Epithelial cell of esophagus (primary cell): Measurements from ENCODE around the gene KIF21B.

Experiments
- DNase-seq: peaks from one replicate; pipeline ENCODE4 v3.0.0; 2010; ENCODE audit warnings: low read depth
- H3K4me3 ChIP-seq: 2 replicates; pipeline ENCODE4 v1.5.1; 2011; ENCODE audit warnings: mild to moderate bottlenecking, low read length, control low read depth
- CTCF ChIP-seq: IDR thresholded peaks from 2 replicates; pipeline ENCODE4 v1.5.1; 2011; ENCODE audit warnings: low read depth, mild to moderate bottlenecking, low read length, control low read depth, inconsistent platforms; ENCODE audit not compliant: insufficient read depth; ENCODE audit errors: missing control alignments

The KIF21B gene

GRCh38 chr1:201049248-201049831, 25.8 kb upstream of the KIF21B start:
- H3K4me3 ChIP-seq, result no peak overlapping the region
- no peak for TF ChIP-seq CTCF
- no peak for DNase-seq

DNA sequence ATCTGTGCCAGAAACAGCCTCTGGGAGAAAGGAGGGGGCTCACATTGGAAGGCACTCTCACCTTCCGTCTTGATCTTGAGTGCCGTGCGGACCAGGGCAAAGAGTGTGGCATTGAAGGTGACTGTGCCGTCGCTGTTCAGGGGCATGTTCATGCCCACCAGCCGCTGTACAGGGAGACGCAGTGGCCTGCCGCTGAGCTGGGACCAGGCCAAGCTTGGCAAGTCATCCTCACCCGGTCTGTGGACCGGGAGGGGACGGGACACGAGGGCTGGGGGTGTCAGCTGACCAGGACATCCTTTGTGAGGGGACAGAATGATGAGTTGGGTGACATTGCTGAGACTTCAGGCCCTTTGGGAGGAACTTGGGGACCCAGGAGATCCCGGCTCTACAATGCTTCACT, 25.0 kb upstream of the KIF21B start:
- H3K4me3 ChIP-seq, result no peak overlapping the region
- no peak for DNase-seq
- no peak for TF ChIP-seq CTCF

GRCh38 chr1:201044119-201044518, 20.6 kb upstream of the KIF21B start:
- H3K4me3 ChIP-seq, result no peak overlapping the region
- DNase-seq, result no peak
- TF ChIP-seq CTCF, result no peak

- H3K4me3 ChIP-seq, result no peak overlapping the region
- peak; percentile 92 for TF ChIP-seq CTCF
- peak; percentile 77 for DNase-seq
Observed at GRCh38 chr1:201042779-201043461, 19.4 kb upstream of the KIF21B start.

DNA sequence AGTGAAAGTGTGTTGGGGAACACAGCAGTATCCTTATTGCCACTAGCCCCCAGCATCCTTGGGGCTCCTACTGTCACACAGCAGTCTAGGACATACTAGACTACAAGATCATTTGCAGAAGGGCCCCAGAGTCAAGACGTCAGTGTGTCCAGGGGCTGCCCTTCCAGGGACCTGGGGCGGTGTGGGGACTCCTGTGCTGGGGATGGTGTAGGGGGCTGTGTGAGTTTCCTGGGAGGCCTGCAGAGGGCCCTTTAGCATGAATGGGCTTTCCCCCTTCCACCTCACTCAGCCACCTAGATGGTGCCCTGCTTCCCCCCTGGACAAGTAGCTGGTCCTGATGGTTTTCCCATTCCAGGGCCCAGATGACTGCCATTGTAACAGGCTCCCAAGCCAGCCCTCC, 17.5 kb upstream of the KIF21B start:
- TF ChIP-seq CTCF, result no peak
- H3K4me3 ChIP-seq, result no peak overlapping the region
- no peak for DNase-seq

DNA sequence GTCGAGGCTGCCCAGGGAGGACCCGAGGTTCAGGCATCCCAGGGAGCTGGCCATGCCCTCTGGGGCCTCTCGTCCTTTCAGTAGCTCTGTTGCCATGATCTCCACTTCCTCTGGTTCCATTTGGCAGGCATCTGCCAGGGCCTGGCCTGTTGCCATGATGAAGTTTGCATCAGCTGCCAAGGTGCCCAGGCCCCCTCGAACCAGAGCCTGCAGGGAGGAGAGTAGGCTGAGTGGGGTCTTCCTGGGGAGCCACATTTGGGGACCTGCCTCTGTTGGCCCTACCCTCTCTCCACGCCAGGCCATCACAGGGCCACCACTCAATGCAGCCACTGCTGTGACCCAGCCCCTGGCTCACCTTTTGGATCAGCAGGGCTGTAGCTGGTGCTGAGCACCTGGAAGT, 16.4 kb upstream of the KIF21B start:
- no peak for TF ChIP-seq CTCF
- H3K4me3 ChIP-seq, result no peak overlapping the region
- DNase-seq, result no peak

- no peak for DNase-seq
- no peak for TF ChIP-seq CTCF
- no peak overlapping the region for H3K4me3 ChIP-seq
Observed at GRCh38 chr1:201039418-201039817, 15.9 kb upstream of the KIF21B start.
